ENCODE measurements around the gene GRID1.
A peak's percentile ranks its signal among the peaks of the same experiment; 100 is the strongest.
"Not testable (repeated sequence)": the region's sequence is repeated elsewhere in the genome, so short reads cannot be mapped to it uniquely, and the experiment has no call there.

GRID1 gene

DNA sequence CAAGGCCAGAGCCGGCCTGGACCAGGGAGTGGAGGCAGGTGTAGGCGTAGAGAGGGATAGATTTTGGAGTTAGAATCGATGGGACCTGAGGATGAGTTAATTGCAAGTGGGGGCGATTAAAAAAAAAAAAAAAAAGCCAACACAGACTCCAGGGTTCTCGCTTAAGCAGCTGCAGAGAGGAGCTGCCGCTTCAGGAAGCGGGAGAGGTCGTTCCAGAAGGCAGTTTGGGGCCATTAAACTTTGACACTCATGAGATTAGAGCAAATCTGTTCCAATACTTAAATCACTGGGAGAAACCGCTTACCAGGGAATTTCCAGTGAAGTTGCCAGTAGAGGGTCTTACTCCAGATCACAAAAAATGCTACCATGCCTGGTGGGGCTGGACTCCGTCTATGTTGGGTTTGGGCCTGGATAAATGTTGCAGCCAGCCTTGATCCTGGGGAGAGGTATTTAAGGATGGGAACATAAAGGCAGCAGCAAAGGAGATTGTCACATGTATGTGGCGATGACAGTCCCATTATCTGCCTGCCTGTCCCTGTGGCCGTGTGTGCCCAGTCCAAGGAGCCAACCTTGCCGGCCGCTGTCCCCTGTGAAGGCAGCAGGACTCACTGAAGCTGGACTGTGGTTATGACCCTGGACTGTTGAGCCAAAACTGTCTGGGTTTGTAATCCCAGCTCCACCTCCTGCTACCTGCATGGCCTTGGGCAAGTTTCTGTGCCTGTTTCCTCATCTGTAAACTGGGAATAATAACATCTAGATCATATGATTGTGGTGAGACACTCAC is 23.9 kb upstream of the GRID1 start:
- Histone ChIP-seq H3K4me1 (peaks cover 0 to 10% (median 6%) of the 10 kb centered on the region in 4 donors), H3K27me3 (peaks cover 0 to 28% of the 10 kb centered on the region in 2 donors), H3K9me3 (no peaks in the 10 kb centered on the region), H3K27ac (no peak overlapping the region), H3K4me3 (no peak overlapping the region), H3K36me3 (no peaks in the 10 kb centered on the region)
- intact Hi-C loops (cut with DNase I; ENCODE audit: low total_unique reads): no loop called here
- TF ChIP-seq, protein P1, sequence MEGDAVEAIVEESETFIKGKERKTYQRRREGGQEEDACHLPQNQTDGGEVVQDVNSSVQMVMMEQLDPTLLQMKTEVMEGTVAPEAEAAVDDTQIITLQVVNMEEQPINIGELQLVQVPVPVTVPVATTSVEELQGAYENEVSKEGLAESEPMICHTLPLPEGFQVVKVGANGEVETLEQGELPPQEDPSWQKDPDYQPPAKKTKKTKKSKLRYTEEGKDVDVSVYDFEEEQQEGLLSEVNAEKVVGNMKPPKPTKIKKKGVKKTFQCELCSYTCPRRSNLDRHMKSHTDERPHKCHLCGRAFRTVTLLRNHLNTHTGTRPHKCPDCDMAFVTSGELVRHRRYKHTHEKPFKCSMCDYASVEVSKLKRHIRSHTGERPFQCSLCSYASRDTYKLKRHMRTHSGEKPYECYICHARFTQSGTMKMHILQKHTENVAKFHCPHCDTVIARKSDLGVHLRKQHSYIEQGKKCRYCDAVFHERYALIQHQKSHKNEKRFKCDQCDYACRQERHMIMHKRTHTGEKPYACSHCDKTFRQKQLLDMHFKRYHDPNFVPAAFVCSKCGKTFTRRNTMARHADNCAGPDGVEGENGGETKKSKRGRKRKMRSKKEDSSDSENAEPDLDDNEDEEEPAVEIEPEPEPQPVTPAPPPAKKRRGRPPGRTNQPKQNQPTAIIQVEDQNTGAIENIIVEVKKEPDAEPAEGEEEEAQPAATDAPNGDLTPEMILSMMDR (IDR thresholded peaks at IDR 0.05): no peak
- no peak for DNase-seq

DNA sequence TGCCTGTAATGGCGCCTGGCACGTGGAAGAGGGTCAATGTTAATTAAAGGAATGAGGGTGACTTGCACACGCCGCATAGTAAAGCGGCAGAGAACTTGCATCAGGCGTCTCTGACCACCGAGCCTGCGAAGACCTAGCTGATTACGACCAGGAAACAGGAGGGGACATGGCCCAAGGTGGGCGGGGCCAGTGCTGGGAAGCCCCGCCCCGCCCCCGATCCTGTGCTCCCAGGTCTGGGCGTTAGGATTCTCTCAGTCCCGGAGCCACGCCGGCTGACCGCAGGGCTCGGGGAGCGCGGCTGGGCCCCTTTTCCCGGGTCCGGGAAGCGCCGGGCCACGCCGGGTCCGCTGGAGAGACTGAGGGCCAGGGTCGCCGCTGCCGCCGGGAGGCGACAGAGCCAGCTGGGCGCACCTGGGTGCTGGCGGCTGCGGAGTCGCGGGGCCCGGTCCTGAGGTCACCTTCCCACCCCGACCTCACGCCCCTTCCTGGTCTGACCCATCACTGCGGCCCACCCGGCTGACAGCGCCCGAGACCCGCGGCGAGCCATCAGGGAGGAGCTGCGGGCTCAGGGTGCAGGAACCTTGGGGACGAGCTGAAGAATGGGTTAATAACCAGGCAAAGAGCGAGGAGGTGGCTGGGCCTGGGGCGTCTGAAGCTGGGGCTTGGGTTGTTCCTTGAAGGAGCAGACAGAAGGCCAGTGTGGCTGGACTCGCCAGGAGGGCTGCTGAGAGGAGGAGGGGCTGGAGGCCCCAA is 23.0 kb upstream of the GRID1 start:
- Histone ChIP-seq H3K36me3 (no peaks in the 10 kb centered on the region), H3K27ac (no peak overlapping the region), H3K27me3 (peaks cover 0 to 28% of the 10 kb centered on the region in 2 donors), H3K4me3 (peak overlapping the region; percentile 7 to 27), H3K9me3 (no peaks in the 10 kb centered on the region), H3K4me1 (peaks cover 0 to 10% (median 6%) of the 10 kb centered on the region in 4 donors)
- intact Hi-C loops (cut with DNase I; ENCODE audit: low total_unique reads): no loop called here
- TF ChIP-seq, protein P1 (IDR thresholded peaks at IDR 0.05): no peak
- peak in 1 of 2 donors; percentile 63 for DNase-seq

DNA sequence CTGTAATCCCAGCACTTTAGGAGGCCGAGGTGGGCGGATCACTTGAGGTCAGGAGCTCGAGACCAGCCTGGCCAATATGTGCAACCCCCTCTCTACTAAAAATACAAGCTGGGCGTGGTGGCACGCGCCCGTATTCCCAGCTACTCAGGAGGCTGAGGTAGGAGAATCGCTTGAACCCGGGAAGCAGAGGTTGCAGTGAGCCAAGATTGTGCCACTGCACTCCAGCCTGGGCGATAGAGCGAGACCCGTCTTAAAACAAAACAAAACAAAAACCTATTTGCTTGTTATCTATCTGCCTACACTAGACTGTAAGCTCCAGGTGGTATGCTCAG is 22.5 kb upstream of the GRID1 start:
- H3K36me3 ChIP-seq; H3K27ac ChIP-seq; intact Hi-C loops (cut with DNase I; ENCODE audit: low total_unique reads); H3K9me3 ChIP-seq; DNase-seq: not testable (repeated sequence)
- peaks cover 0 to 28% of the 10 kb centered on the region in 2 donors for H3K27me3 ChIP-seq
- H3K4me1 ChIP-seq: peaks cover 0 to 10% (median 6%) of the 10 kb centered on the region in 4 donors
- H3K4me3 ChIP-seq: peak overlapping the region; percentile 7 to 27

DNA sequence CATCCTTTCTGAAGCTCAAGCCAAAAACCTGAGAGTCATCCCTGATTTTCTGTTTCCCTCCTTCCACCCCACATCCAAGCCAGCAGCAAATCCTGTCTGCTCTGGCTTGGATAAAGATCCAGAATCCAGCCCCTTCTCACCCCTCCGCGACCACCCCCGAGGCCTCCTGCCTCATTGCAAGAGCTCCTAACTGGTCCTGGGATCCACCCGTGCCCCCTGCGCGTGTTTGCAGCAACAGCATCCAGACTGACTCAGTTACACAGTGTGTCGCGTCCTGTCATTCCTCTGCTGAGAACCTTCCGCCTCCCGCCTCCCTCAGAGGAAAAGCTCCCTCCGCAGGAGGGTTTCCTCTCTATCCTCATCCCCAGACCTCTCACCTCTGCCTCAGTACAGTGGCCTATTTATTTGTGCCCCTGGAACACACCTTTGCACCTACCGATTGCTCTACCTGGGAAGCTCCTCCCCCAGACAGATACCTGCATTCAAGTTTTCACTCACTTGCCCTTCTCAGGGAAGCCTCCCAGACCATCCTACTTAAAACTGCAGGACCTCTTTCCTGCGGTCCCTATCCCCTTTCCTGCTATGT is 21.6 kb upstream of the GRID1 start:
- no peaks in the 10 kb centered on the region for H3K9me3 ChIP-seq
- peak in 1 of 2 donors; percentile 37 for DNase-seq
- no peaks in the 10 kb centered on the region for H3K36me3 ChIP-seq
- peaks cover 0 to 10% (median 6%) of the 10 kb centered on the region in 4 donors for H3K4me1 ChIP-seq
- H3K4me3 ChIP-seq: no peak overlapping the region
- TF ChIP-seq, protein P1 (IDR thresholded peaks at IDR 0.05): no peak
- H3K27me3 ChIP-seq: peaks cover 0 to 28% of the 10 kb centered on the region in 2 donors
- intact Hi-C loops (cut with DNase I; ENCODE audit: low total_unique reads): no loop called here
- no peak overlapping the region for H3K27ac ChIP-seq

DNA sequence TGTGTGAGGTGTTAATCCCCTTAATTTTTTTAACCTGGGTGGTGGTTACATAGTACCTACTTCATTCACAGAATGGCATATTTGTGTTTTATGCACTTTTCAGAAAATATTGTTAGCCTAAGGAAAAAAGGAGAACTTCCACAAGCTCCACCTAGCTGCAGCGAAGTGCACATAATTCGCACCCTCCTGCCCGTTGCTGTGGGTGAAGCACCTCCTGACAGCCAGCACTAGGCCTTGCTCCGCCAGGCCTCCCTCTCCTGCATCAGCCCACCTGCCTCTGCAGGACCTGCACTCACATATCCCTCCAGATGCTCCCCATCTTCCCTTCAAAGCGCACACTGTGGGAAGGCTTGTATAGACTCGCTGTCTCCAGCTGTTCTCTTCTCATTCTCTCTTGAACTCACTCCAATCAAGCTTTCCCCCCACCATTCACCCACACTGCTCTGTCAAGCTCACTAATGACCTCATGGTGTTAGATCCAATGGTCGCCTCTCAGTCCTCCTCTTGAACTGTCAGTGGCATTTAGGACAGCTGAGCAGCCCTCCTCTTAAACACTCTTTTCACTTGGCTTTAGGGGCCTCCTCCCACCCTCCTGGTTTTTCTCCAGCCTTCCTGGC is 20.7 kb upstream of the GRID1 start:
- DNase-seq: peak in 1 of 2 donors; percentile 32
- no peaks in the 10 kb centered on the region for H3K36me3 ChIP-seq
- intact Hi-C loops (cut with DNase I; ENCODE audit: low total_unique reads): no loop called here
- peaks cover 0 to 28% of the 10 kb centered on the region in 2 donors for H3K27me3 ChIP-seq
- peaks cover 0 to 10% (median 6%) of the 10 kb centered on the region in 4 donors for H3K4me1 ChIP-seq
- no peak overlapping the region for H3K27ac ChIP-seq
- no peaks in the 10 kb centered on the region for H3K9me3 ChIP-seq
- TF ChIP-seq, protein P1 (IDR thresholded peaks at IDR 0.05): no peak
- H3K4me3 ChIP-seq: no peak overlapping the region
